Osteoblast (primary cell): Measurements from ENCODE around the gene RNF112. TPM values are rescaled to one million over a fixed set of nuclear protein-coding genes. Genes with fewer than 3 reads are reported as not detected.
A peak's percentile ranks its signal among the peaks of the same experiment; 100 is the strongest.

Experiments used
- DNase-seq: peaks from one replicate; pipeline ENCODE4 v3.0.0; 2011; ENCODE audit warnings: low spot score, mixed read lengths; ENCODE audit not compliant: insufficient read length; ENCODE audit errors: missing footprints
- H2AFZ ChIP-seq: 2 replicates; pipeline ENCODE4 v1.6.0; 2011; ENCODE audit warnings: mild to moderate bottlenecking, low read length
- H3K27ac ChIP-seq: 2 replicates; pipeline ENCODE4 v1.5.1; 2011; ENCODE audit warnings: mild to moderate bottlenecking, low read depth, low read length, moderate library complexity
- H3K27me3 ChIP-seq: 2 replicates; pipeline ENCODE4 v1.6.0; 2012; ENCODE audit warnings: mild to moderate bottlenecking, control low read depth, inconsistent platforms, low read length, moderate library complexity; ENCODE audit not compliant: insufficient read depth
- H3K36me3 ChIP-seq: 2 replicates; pipeline ENCODE4 v1.5.1; 2011; ENCODE audit warnings: mild to moderate bottlenecking, low read length, control low read depth, moderate library complexity; ENCODE audit not compliant: insufficient read depth
- H3K4me1 ChIP-seq: 2 replicates; pipeline ENCODE4 v1.5.1; 2011; ENCODE audit warnings: mild to moderate bottlenecking, low read length, control low read depth, moderate library complexity; ENCODE audit not compliant: insufficient read depth
- H3K4me2 ChIP-seq: 2 replicates; pipeline ENCODE4 v1.6.0; 2011; ENCODE audit warnings: mild to moderate bottlenecking, low read length; ENCODE audit not compliant: insufficient read depth
- H3K4me3 ChIP-seq: fragments of 200-600 bp; sonication (generic); 3 replicates; pipeline ENCODE4 v1.5.1; 2012; ENCODE audit warnings: mild to moderate bottlenecking, low read length, inconsistent platforms; ENCODE audit not compliant: insufficient read depth
- H3K79me2 ChIP-seq: 2 replicates; pipeline ENCODE4 v1.6.0; 2012; ENCODE audit warnings: mild to moderate bottlenecking, low read length, control low read depth, inconsistent platforms; ENCODE audit not compliant: insufficient read depth
- H3K9me3 ChIP-seq: 2 replicates; pipeline ENCODE4 v1.5.1; 2011; ENCODE audit warnings: low read depth, low read length, control low read depth
- H4K20me1 ChIP-seq: 2 replicates; pipeline ENCODE4 v1.6.0; 2012; ENCODE audit warnings: mild to moderate bottlenecking, low read length, control low read depth; ENCODE audit not compliant: insufficient read depth
- CTCF ChIP-seq: IDR thresholded peaks from 2 replicates; pipeline ENCODE4 v1.5.1; 2011; ENCODE audit warnings: mild to moderate bottlenecking, low read depth, low read length, moderate library complexity; ENCODE audit errors: extremely low read depth
- total RNA-seq: library from RNA; depleted of rRNA; stranded (reverse); fragments of >200 nt; gene quantifications from 2 replicates; pipeline ENCODE4 v1.2.3, GENCODE V29; 2012

RNF112 gene
- total RNA-seq, 1 donor, result 0.36 TPM

DNA sequence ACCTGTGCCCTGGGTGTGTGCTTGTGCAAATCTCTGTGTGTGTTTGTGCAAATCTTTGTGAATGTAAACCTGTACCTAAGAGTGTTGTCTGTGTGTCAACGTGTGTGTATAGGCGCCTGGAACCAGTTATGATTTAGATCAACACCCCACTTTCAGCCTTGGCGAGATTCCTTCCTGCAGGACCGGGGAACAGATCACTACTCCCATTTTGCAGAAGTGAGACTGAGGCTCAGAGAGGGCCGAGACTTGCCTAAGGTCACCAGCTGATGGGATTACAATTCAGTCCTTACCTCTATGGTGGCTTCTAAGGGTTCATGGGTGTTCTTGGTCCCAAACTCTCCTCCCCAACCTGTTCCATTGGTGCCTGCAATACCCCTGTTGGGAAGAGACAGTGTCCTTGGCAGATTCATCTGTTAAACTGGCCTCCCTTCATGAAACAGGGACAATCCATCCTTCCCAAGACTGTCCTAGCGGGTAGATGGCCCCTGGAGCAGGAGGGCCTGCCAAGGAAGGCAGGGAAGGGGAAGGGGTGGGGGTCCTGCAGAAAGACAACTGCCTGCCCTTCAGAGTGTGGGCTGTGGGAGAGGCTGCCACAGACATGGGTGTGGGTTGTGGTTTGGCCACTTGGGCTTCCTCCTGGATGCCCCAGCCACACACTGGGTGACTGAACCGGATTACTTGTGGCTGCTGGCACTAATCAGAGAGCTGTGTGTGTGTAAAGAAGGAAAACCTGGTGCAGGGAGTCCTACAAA, 39.6 kb upstream of the RNF112 start:
- no peak for DNase-seq
- peaks cover 5% of the 10 kb centered on the region for H3K4me1 ChIP-seq
- H3K4me3 ChIP-seq, result no peak overlapping the region
- no peak overlapping the region for H2AFZ ChIP-seq
- H3K27ac ChIP-seq, result no peak overlapping the region
- no peak overlapping the region for H3K4me2 ChIP-seq
- no peaks in the 10 kb centered on the region for H4K20me1 ChIP-seq
- H3K9me3 ChIP-seq, result no peaks in the 10 kb centered on the region
- H3K27me3 ChIP-seq, result no peaks in the 10 kb centered on the region
- H3K36me3 ChIP-seq, result no peaks in the 10 kb centered on the region
- TF ChIP-seq CTCF, result no peak
- peaks cover 7% of the 10 kb centered on the region for H3K79me2 ChIP-seq

DNA sequence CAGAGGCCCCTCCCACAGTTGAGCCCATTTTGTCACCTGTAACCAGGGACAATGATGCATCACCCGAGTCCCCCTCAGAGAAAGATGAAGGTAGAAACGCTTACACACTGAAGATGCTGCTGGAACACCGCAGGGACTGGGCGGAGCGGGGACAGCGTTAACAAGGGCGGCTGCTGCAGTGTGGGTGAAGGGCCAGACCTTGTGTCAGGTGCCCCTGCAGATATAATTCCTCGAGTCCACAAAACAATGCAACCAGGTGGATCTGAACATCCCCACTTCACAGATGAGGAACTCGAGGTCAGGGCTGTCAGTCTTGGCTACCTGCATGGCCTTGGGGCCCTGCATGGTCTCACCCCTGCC, 39.0 kb upstream of the RNF112 start:
- Histone ChIP-seq H3K9me3 (no peaks in the 10 kb centered on the region), H3K79me2 (peaks cover 10% of the 10 kb centered on the region), H3K36me3 (no peaks in the 10 kb centered on the region), H3K27ac (no peak overlapping the region), H3K4me1 (peaks cover 9% of the 10 kb centered on the region), H3K4me2 (no peak overlapping the region), H3K4me3 (no peak overlapping the region), H2AFZ (no peak overlapping the region), H4K20me1 (no peaks in the 10 kb centered on the region), H3K27me3 (no peaks in the 10 kb centered on the region)
- DNase-seq, result no peak
- no peak for TF ChIP-seq CTCF

- no peak for DNase-seq
- H3K27ac ChIP-seq, result no peak overlapping the region
- no peak overlapping the region for H3K4me2 ChIP-seq
- TF ChIP-seq CTCF, result no peak
- no peaks in the 10 kb centered on the region for H3K27me3 ChIP-seq
- H3K36me3 ChIP-seq, result no peaks in the 10 kb centered on the region
- no peak overlapping the region for H2AFZ ChIP-seq
- H3K4me1 ChIP-seq, result peaks cover 11% of the 10 kb centered on the region
- H3K79me2 ChIP-seq, result peaks cover 10% of the 10 kb centered on the region
- no peaks in the 10 kb centered on the region for H4K20me1 ChIP-seq
- H3K9me3 ChIP-seq, result no peaks in the 10 kb centered on the region
- H3K4me3 ChIP-seq, result no peak overlapping the region
Observed at GRCh38 chr17:19372439-19372838, 38.6 kb upstream of the RNF112 start.

DNA sequence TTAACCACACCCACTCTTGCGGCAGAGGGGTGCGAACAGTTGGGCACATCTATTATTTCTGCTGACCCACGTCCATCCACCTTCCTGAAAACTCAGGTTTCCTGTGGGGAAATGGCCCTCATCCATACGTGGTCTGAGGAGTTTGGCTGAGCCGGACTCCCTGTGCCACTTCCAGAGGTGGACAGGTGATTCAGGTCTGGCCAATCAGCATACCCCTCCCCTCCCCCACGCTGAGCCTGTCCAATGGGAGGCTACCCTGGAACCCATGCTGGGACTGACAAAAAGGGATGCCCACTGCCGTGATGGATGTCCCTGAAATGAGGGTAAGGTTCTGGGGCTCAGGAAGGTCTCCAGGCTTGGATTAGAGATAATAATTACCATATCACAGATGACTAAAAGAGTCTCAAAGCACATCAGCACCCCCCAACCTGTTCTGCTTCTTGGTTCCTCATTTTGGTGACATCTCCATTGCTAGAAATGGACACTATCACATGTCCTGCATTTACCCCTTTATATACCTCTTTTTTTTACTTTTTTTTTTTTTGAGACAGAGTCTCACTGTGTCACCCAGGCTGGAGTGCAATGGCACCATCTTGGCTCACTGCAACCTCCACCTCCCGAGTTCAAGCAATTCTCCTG, 38.0 kb upstream of the RNF112 start:
- no peaks in the 10 kb centered on the region for H4K20me1 ChIP-seq
- peaks cover 11% of the 10 kb centered on the region for H3K4me1 ChIP-seq
- no peak overlapping the region for H3K4me3 ChIP-seq
- H3K27ac ChIP-seq, result no peak overlapping the region
- H3K79me2 ChIP-seq, result peaks cover 10% of the 10 kb centered on the region
- peak; percentile 41 for DNase-seq
- H3K4me2 ChIP-seq, result no peak overlapping the region
- no peaks in the 10 kb centered on the region for H3K9me3 ChIP-seq
- H3K36me3 ChIP-seq, result no peaks in the 10 kb centered on the region
- TF ChIP-seq CTCF, result no peak
- no peaks in the 10 kb centered on the region for H3K27me3 ChIP-seq
- no peak overlapping the region for H2AFZ ChIP-seq
